Epithelial cell of proximal tubule (primary cell): Measurements from ENCODE around the gene ZNF385A. TPM values are rescaled to one million over a fixed set of nuclear protein-coding genes. Genes with fewer than 3 reads are reported as not detected.

Experiments used
- DNase-seq: peaks from one replicate; pipeline ENCODE4 v3.0.0-alpha.2; 2011; ENCODE audit warnings: low read depth
- H3K4me3 ChIP-seq: 2 replicates; pipeline ENCODE4 v1.5.1; 2011; ENCODE audit warnings: low read depth, mild to moderate bottlenecking, low read length
- total RNA-seq: library from RNA; depleted of rRNA; stranded (reverse); fragments of >200 nt; gene quantifications from 2 replicates; pipeline ENCODE4 v1.2.3, GENCODE V29; 2015
- TF ChIP-seq, protein P1 (sequence below): conservative IDR thresholded peaks from 2 replicates; pipeline ENCODE4 v1.5.1; 2012; ENCODE audit warnings: low read depth, mild to moderate bottlenecking, low read length

Gene ZNF385A
- total RNA-seq, 1 donor from 2014 or later, result 3.9 TPM

DNA sequence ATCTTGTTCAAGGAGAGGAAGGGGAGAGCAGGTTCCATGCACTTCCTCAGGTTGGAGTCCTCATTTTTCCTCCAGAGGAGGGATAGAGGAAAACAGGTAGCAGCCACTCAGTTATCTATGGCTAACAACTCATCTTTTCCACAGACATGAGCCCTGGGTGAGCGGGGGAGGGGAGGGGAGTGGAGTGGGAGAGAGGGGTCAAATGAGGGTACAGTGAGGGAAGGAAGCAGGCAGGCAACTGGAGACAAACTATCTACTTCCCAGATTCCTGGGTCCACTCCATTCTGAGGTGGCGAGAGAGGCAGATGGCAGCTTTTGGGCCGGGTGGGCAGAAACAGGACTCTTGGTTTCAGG is 2.6 kb upstream of the ZNF385A start:
- H3K4me3 ChIP-seq, result no peak overlapping the region
- TF ChIP-seq, protein P1, sequence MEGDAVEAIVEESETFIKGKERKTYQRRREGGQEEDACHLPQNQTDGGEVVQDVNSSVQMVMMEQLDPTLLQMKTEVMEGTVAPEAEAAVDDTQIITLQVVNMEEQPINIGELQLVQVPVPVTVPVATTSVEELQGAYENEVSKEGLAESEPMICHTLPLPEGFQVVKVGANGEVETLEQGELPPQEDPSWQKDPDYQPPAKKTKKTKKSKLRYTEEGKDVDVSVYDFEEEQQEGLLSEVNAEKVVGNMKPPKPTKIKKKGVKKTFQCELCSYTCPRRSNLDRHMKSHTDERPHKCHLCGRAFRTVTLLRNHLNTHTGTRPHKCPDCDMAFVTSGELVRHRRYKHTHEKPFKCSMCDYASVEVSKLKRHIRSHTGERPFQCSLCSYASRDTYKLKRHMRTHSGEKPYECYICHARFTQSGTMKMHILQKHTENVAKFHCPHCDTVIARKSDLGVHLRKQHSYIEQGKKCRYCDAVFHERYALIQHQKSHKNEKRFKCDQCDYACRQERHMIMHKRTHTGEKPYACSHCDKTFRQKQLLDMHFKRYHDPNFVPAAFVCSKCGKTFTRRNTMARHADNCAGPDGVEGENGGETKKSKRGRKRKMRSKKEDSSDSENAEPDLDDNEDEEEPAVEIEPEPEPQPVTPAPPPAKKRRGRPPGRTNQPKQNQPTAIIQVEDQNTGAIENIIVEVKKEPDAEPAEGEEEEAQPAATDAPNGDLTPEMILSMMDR, result no peak
- DNase-seq, result no peak

DNA sequence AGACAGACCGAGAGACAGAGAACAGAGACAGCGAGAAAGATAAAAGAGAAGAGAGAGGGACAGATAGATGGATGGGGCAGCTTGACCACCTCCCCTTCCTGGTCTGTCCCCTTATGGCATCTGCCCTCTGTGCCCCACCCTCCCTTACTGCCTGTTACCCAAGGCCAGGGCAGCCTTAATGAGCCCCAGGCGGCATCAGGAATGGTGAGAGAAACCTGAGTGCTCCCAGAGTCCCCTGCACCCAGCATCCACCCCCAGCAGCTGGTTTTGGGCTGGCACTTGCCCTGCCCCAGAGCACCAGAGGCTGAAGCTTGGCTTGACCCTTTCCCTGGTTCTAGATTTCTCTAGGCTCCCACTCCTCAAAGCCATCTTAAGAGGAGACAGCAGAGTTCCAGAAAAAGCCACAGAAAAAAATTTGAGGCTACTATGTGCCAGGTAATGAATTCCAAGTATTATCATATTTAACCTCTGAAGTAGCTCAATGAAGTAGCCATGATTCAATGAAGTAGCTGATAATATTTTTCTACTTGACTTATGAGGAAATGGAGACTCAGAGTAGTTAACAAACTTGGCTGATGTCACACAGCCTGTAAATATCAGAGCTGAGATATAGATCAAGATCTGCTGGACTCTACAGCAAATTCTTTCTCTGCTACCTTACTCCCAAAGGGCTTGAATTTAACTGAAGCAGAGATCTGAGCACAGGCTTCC is 2.0 kb upstream of the ZNF385A start:
- no peak for DNase-seq
- TF ChIP-seq, protein P1, result no peak
- H3K4me3 ChIP-seq, result no peak overlapping the region

DNA sequence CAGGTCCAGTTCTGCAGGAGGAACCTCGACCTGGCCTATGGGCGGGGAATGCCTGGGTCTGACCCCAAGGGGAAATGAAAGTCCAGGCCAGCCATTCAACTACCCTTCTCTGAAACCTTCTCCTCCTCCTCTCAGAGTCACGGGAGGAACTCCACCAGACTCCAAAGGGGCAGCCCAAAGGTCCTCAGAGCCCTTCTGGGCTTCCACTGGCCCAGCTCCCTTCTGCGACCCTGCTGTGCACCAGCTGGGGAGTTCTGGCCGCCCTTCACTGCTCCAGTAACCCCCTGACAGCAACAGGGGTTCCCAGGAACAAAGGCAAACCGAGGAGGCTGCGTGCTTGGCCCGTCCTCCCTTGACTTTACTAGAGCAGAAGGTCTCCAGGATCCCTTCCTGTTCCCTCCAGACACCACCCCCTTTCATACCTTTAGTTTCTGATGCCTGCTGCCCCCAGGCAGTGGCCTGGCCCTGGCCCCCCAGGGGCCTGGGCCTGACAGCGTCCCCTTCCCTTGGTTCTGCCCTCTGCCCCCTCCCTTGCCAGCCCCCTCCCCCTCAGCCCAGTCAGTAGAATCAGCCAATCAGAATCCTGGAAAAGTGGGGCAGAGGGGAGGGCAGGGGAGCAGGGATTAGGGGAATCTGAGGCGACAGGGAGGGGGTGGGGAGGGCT is 850 bp upstream of the ZNF385A start:
- no peak for DNase-seq
- no peak overlapping the region for H3K4me3 ChIP-seq
- TF ChIP-seq, protein P1, result no peak

DNA sequence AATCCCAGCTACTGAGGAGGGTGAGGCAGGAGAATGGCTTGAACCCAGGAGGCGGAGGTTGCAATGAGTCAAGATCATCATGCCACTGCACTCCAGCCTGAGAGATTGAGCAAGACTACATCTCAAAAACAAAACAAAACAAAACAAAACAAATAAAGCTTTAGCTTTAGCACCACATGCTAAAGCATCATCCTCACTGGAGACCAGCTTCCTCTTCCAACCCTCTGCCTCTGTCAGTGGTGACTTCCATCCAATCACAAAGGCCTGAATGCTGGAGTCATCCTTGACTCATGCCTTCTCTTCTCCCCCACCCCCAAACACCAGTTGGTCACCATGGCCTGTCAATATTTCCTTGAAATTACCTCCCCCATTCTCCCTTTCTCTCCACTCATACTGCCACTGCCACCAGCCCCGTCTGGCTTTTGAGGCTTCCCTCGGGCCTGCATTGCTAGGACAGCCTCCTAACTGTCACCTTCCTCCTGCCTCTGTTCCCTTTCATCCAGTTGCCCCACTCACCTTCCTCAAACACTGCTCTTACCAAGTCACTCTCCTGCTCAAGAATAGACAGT is 1.4 kb downstream of the ZNF385A start:
- no peak overlapping the region for H3K4me3 ChIP-seq
- TF ChIP-seq, protein P1, result no peak
- peak; percentile 56 for DNase-seq

DNA sequence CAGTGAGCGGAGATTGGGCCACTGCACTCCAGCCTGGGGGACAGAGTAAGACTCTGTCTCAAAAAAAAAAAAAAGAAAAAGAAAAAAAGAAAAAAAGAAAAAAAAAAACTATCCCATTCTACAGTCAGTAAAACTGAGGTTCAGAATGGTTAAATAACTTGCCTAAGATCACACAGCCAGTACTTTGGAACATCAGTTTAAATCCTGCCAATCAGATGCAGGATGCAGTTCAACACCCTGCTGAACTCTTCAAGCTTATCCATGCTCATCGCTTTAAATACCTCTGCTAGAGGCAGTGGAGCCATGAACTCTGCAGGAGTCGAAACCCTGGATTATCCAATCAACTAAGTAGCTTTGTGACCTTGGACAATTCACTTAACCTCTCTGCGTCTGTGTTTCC is 3.4 kb downstream of the ZNF385A start:
- TF ChIP-seq, protein P1, result no peak
- no peak for DNase-seq
- H3K4me3 ChIP-seq, result no peak overlapping the region

DNA sequence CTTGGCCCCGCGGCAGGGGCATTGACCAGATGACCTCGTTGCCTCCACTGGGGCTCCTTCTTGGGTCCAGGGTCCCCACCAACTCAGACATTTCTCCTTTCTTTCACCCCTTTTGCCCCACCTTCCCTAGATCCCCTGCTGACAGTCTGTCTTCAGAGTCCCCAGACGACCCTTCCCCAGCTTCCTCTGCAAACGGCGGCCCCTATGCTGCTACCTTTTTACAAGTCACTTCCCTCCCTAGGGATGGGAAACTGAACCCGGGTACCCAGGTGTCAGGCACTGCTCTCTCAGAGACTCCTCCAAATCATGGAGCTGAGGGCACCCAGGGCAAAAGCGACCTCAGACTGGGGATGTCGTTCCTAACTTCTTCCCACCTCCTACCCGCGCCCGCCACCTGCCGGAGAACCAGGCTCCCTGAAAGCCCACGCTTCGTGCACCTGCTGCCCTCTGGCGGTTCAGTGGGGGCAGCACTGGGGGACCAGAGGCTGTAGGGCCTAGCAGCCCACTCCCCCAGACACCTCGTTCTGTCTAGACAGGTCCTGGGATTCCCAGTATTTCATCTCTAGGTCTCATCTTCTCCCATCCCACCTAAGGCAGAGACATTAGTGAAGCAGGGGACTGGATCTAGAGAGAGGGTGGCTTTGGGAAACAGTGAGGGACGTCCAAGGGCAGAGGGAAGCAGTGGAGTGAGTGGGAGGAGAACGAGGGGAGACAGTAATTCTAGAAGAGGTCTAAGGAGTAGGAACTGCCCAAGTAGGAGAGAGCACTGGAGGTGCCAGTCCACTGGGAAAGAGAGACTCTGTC is 4.9 kb downstream of the ZNF385A start:
- TF ChIP-seq, protein P1, result peak; percentile 100
- H3K4me3 ChIP-seq, result peak overlapping the region; percentile 67

More for the DNA sequence above, 4.9 kb downstream of the ZNF385A start:
- no peak for DNase-seq
